DND-41 (cell line): ENCODE measurements around the gene FCN1.

Experiments used
- EZH2 ChIP-seq: IDR thresholded peaks from 3 replicates; pipeline ENCODE4 v1.6.1; 2012; ENCODE audit warnings: borderline replicate concordance, low read depth, mild to moderate bottlenecking, moderate library complexity, low read length, inconsistent platforms; ENCODE audit not compliant: severe bottlenecking
- TF ChIP-seq, protein P1 (sequence below): IDR thresholded peaks from 2 replicates; pipeline ENCODE4 v1.5.1; 2012; ENCODE audit warnings: borderline replicate concordance, low read length, moderate library complexity, mild to moderate bottlenecking; ENCODE audit not compliant: poor library complexity, severe bottlenecking; ENCODE audit errors: extremely low read depth

DNA sequence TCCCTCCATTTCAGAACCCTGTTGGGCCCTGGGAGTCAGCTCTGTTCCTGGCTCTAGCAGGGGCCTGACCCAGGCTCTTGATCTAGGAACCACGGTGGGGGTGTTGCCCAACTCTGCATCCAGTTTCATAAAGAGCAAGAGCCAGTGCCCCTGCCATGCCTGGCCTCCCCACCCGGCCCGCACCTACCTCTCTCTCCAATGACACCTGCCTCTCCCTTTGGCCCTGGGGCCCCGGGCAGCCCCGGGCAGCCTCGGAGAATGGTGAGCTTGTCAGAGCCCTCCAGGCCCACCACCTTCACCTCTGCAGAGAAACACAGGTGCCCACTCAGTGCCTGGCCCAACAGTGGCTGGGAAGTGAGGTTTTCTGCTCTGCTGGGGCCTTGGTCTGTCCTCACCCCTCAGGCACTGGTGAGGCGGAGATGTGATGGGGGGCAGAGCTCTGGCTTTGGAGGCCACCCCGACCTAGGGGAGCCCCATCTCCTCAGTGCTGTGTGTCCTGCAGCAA lies 1.5 kb downstream of the FCN1 start:
- TF ChIP-seq EZH2 = no peak
- TF ChIP-seq, protein P1, sequence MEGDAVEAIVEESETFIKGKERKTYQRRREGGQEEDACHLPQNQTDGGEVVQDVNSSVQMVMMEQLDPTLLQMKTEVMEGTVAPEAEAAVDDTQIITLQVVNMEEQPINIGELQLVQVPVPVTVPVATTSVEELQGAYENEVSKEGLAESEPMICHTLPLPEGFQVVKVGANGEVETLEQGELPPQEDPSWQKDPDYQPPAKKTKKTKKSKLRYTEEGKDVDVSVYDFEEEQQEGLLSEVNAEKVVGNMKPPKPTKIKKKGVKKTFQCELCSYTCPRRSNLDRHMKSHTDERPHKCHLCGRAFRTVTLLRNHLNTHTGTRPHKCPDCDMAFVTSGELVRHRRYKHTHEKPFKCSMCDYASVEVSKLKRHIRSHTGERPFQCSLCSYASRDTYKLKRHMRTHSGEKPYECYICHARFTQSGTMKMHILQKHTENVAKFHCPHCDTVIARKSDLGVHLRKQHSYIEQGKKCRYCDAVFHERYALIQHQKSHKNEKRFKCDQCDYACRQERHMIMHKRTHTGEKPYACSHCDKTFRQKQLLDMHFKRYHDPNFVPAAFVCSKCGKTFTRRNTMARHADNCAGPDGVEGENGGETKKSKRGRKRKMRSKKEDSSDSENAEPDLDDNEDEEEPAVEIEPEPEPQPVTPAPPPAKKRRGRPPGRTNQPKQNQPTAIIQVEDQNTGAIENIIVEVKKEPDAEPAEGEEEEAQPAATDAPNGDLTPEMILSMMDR = no peak
